ENCODE data around the gene HAPLN2. TPM values are rescaled to one million over a fixed set of nuclear protein-coding genes. Genes with fewer than 3 reads are reported as not detected.

Gene HAPLN2
- total and polyA plus RNA-seq, 2 donors (not counting 1 experiment from before 2014, with no cell fraction given), result 0.13 TPM; not detected in 1

GRCh38 chr1:156668801-156669637 lies 49.8 kb downstream of the HAPLN2 start:
- H3K79me2 ChIP-seq (ENCODE audit: control insufficient read depth, insufficient read depth, low read length), result no peaks in the 10 kb centered on the region
- Mint-ChIP-seq H3K27me3 (peaks cover 22% of the 10 kb centered on the region), H3K4me1 (peaks cover 27% of the 10 kb centered on the region), H3K27ac (no peak overlapping the region), H3K4me3 (no peak overlapping the region), H3K9me3 (ENCODE audit: insufficient read depth) (no peaks in the 10 kb centered on the region)
- no peak overlapping the region for H3K27ac ChIP-seq (ENCODE audit: low read length in 2 of 2)
- no peak overlapping the region for H3K4me2 ChIP-seq (replicated peaks; ENCODE audit: low read depth, low read length, poor library complexity, severe bottlenecking)
- DNase-seq (no peak), ATAC-seq (ENCODE audit: low read depth) (no peak)
- H2AFZ ChIP-seq (ENCODE audit: insufficient read depth, low read depth, low read length, poor library complexity, severe bottlenecking), result no peak overlapping the region
- intact Hi-C loops (cut with micrococcal nuclease), result no loop called here
- H3K9ac ChIP-seq (ENCODE audit: low read length), result no peak overlapping the region
- POLR2A ChIA-PET, result no interaction called here
- peaks cover 0 to 14% (median 3%) of the 10 kb centered on the region in 4 experiments for H3K27me3 ChIP-seq (replicated peaks in 1 of 4; ENCODE audit: control extremely low read depth in 1 of 4, control insufficient read depth in 3 of 4, insufficient read depth in 4 of 4, low read length in 3 of 4)
- no peak overlapping the region for H3K4me3 ChIP-seq (ENCODE audit: control extremely low read depth in 1 of 5, extremely low read depth in 1 of 5, insufficient read depth in 1 of 5, low read depth in 2 of 5, low read length in 4 of 5)
- 90% methylated on average over 16 of the region's 17 CpGs for WGBS (ENCODE audit: insufficient coverage)
- H4K20me1 ChIP-seq (ENCODE audit: control insufficient read depth, insufficient read depth, low read length, poor library complexity, severe bottlenecking), result no peaks in the 10 kb centered on the region
- CTCF ChIA-PET, result interaction anchor here (1.2 to 1.5 kb wide), 2 partner anchors 10 to 15 kb away, joined by 3 to 7 read pairs; no protein-coding TSS in a partner anchor
- peaks cover 18 to 21% of the 10 kb centered on the region in 2 donors for H3K4me1 ChIP-seq (ENCODE audit: control insufficient read depth in 2 of 2, insufficient read depth in 2 of 2, low read length in 2 of 2)
- TF ChIP-seq EZH2 (IDR thresholded peaks at IDR 0.05; ENCODE audit: borderline replicate concordance, insufficient read depth, low read depth, low read length, poor library complexity, severe bottlenecking) (no peak), CTCF (IDR thresholded peaks at IDR 0.05) (no peak)
- no peaks in the 10 kb centered on the region for H3K36me3 ChIP-seq (replicated peaks in 1 of 2; ENCODE audit: control extremely low read depth in 1 of 2, control insufficient read depth in 1 of 2, extremely low read depth in 1 of 2, insufficient read depth in 2 of 2, low read length in 1 of 2)
- H3K9me3 ChIP-seq (ENCODE audit: control extremely low read depth in 1 of 3, control insufficient read depth in 2 of 3, insufficient read depth in 1 of 3, low read length in 2 of 3), result peaks cover 0 to 3% (median 0%) of the 10 kb centered on the region in 3 donors

- no peak overlapping the region for H3K4me3 ChIP-seq (ENCODE audit: control extremely low read depth in 1 of 5, extremely low read depth in 1 of 5, insufficient read depth in 1 of 5, low read depth in 2 of 5, low read length in 4 of 5)
- DNase-seq (no peak), ATAC-seq (ENCODE audit: low read depth) (no peak)
- TF ChIP-seq EZH2 (IDR thresholded peaks at IDR 0.05; ENCODE audit: borderline replicate concordance, insufficient read depth, low read depth, low read length, poor library complexity, severe bottlenecking) (no peak), CTCF (IDR thresholded peaks at IDR 0.05) (no peak)
- intact Hi-C loops (cut with micrococcal nuclease), result no loop called here
- no peaks in the 10 kb centered on the region for H3K79me2 ChIP-seq (ENCODE audit: control insufficient read depth, insufficient read depth, low read length)
- peaks cover 10 to 13% of the 10 kb centered on the region in 2 donors for H3K4me1 ChIP-seq (ENCODE audit: control insufficient read depth in 2 of 2, insufficient read depth in 2 of 2, low read length in 2 of 2)
- no peak overlapping the region for H3K27ac Mint-ChIP-seq
- H3K4me2 ChIP-seq (replicated peaks; ENCODE audit: low read depth, low read length, poor library complexity, severe bottlenecking), result no peak overlapping the region
- H3K27me3 Mint-ChIP-seq, result peaks cover 22% of the 10 kb centered on the region
- ChIA-PET CTCF (interaction anchor here (1.2 to 1.3 kb wide), 2 partner anchors 15 to 20 kb away, joined by 3 to 4 read pairs; no protein-coding TSS in a partner anchor), POLR2A (interaction anchor here (0.6 kb wide), 1 partner anchor 169 kb away, joined by 4 read pairs; the partner anchor contains the start of gene MEF2D)
- no peaks in the 10 kb centered on the region for H3K9me3 Mint-ChIP-seq (ENCODE audit: insufficient read depth)
- peaks cover 0 to 21% (median 4%) of the 10 kb centered on the region in 4 experiments for H3K27me3 ChIP-seq (replicated peaks in 1 of 4; ENCODE audit: control extremely low read depth in 1 of 4, control insufficient read depth in 3 of 4, insufficient read depth in 4 of 4, low read length in 3 of 4)
- H4K20me1 ChIP-seq (ENCODE audit: control insufficient read depth, insufficient read depth, low read length, poor library complexity, severe bottlenecking), result no peaks in the 10 kb centered on the region
- no peaks in the 10 kb centered on the region for H3K36me3 ChIP-seq (replicated peaks in 1 of 2; ENCODE audit: control extremely low read depth in 1 of 2, control insufficient read depth in 1 of 2, extremely low read depth in 1 of 2, insufficient read depth in 2 of 2, low read length in 1 of 2)
- H3K4me1 Mint-ChIP-seq, result peaks cover 19% of the 10 kb centered on the region
- H3K9me3 ChIP-seq (ENCODE audit: control extremely low read depth in 1 of 3, control insufficient read depth in 2 of 3, insufficient read depth in 1 of 3, low read length in 2 of 3), result peaks cover 0 to 3% (median 0%) of the 10 kb centered on the region in 3 donors
- H3K9ac ChIP-seq (ENCODE audit: low read length), result no peak overlapping the region
- H2AFZ ChIP-seq (ENCODE audit: insufficient read depth, low read depth, low read length, poor library complexity, severe bottlenecking), result no peak overlapping the region
- WGBS (ENCODE audit: insufficient coverage), result 80% methylated on average over 4 of the region's 5 CpGs
- no peak overlapping the region for H3K4me3 Mint-ChIP-seq
- no peak overlapping the region for H3K27ac ChIP-seq (ENCODE audit: low read length in 2 of 2)
Observed at GRCh38 chr1:156669794-156670193, 50.6 kb downstream of the HAPLN2 start.

Measured in B cell (primary cell).